Activated CD4-positive, CD25-positive, alpha-beta regulatory T cell treated with anti-CD3 and anti-CD28 coated beads, Interleukin-2, amount 50 U/mL, for 24 hours (primary cell): ENCODE results near the gene COA1.

Experiments used
- ATAC-seq, 2 donors: fragments of 150-1000 bp; cut with Tn5 transposase; one replicate each; pipeline ENCODE4 v1.10.0; 2021; ENCODE audit warnings: mild to moderate bottlenecking in 1 of 2, moderate library complexity in 1 of 2

The COA1 gene

DNA sequence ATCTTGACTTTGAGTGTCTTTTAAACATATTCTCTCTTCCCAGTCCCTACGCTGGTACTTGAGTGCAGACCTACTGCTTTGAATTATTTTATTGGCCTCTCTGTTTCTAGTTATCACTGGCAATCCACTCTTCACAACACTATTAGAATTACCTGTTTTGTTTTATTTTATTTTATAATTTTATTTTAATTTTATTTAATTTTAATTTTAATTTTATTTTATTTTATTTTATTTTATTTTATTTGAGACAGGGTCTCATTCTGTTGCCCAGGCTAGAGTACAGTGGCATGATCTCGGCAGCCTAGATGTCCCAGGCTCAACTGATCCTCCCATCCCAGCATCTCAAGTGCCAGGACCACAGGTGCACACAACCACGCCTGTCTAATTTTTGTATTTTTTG is 139.6 kb downstream of the COA1 start:
- ATAC-seq = no peak
